HL-60/S4 (cell line): ENCODE results near the gene KBTBD2.
"Not testable (repeated sequence)": the region's sequence is repeated elsewhere in the genome, so short reads cannot be mapped to it uniquely, and the experiment has no call there.

Experiments
- in situ Hi-C: fragments of 300-500 bp; cut with MboI; formaldehyde crosslinking; loops from 2 replicates; pipeline ENCODE4 v1.14.3; 2022; ENCODE audit warnings: low sequenced_read_pairs

The KBTBD2 gene

GRCh38 chr7:32893722-32894121 lies 2.2 kb upstream of the KBTBD2 start:
- in situ Hi-C loops, result no loop called here

- in situ Hi-C loops, result no loop called here
Observed at GRCh38 chr7:32893207-32893524, 1.6 kb upstream of the KBTBD2 start.

GRCh38 chr7:32892521-32893206 lies 1.1 kb upstream of the KBTBD2 start:
- in situ Hi-C loops, result no loop called here

GRCh38 chr7:32891800-32892520 lies 400 bp upstream of the KBTBD2 start:
- in situ Hi-C loops, result no loop called here

GRCh38 chr7:32890793-32891042 lies 842 bp downstream of the KBTBD2 start:
- in situ Hi-C loops, result no loop called here

GRCh38 chr7:32890010-32890792 lies 1.4 kb downstream of the KBTBD2 start:
- in situ Hi-C loops, result no loop called here

- in situ Hi-C loops, result no loop called here
Observed at GRCh38 chr7:32888505-32888904, 3.1 kb downstream of the KBTBD2 start.

- in situ Hi-C loops, result no loop called here
Observed at GRCh38 chr7:32887395-32887794, 4.2 kb downstream of the KBTBD2 start.

GRCh38 chr7:32881074-32881982 lies 10.2 kb downstream of the KBTBD2 start:
- in situ Hi-C loops, result no loop called here

- in situ Hi-C loops, result no loop called here
Observed at GRCh38 chr7:32879460-32879859, 12.1 kb downstream of the KBTBD2 start.

- in situ Hi-C loops, result not testable (repeated sequence)
Observed at GRCh38 chr7:32878023-32878422, 13.5 kb downstream of the KBTBD2 start.

- in situ Hi-C loops, result no loop called here
Observed at GRCh38 chr7:32872421-32872820, 19.1 kb downstream of the KBTBD2 start.

- in situ Hi-C loops, result no loop called here
Observed at GRCh38 chr7:32871624-32872371, 19.8 kb downstream of the KBTBD2 start.

GRCh38 chr7:32870298-32870697 lies 21.3 kb downstream of the KBTBD2 start:
- in situ Hi-C loops, result no loop called here

GRCh38 chr7:32869716-32870115 lies 21.8 kb downstream of the KBTBD2 start:
- in situ Hi-C loops, result no loop called here

GRCh38 chr7:32868116-32868515 lies 23.4 kb downstream of the KBTBD2 start:
- in situ Hi-C loops, result no loop called here

- in situ Hi-C loops, result no loop called here
Observed at GRCh38 chr7:32865448-32866030, 26.0 kb downstream of the KBTBD2 start.

- in situ Hi-C loops, result not testable (repeated sequence)
Observed at GRCh38 chr7:32863872-32864271, 27.7 kb downstream of the KBTBD2 start.

- in situ Hi-C loops, result no loop called here
Observed at GRCh38 chr7:32860090-32860489, 31.5 kb downstream of the KBTBD2 start.

GRCh38 chr7:32858648-32859047 lies 32.9 kb downstream of the KBTBD2 start:
- in situ Hi-C loops, result no loop called here
